ENCODE results near the gene MRPL58.
A peak's percentile ranks its signal among the peaks of the same experiment; 100 is the strongest.

Gene MRPL58

DNA sequence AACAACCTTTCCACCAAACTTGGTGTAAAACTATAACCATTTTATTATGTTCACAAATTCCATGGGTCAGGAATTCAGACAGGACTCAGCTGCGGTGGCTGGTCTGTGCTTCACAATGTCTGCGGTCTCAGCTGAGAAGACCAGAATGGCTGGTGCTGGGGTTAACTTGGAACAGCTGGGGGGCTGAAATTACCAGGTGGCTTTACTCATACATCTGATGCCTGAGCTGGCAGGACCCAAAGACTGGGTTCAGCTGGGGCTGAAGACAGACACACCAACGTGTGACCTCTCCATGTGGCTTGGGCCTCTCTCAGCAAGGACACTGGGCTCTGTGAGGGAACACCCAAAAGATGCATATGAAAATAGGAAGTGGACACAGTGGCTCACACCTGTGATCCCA is 34.2 kb upstream of the MRPL58 start:
- no peaks in the 10 kb centered on the region for H3K9me3 ChIP-seq (ENCODE audit: insufficient read depth, low read depth, low read length)
- H3K79me2 ChIP-seq (ENCODE audit: insufficient read depth, low read length): no peaks in the 10 kb centered on the region
- TF ChIP-seq, protein P1, sequence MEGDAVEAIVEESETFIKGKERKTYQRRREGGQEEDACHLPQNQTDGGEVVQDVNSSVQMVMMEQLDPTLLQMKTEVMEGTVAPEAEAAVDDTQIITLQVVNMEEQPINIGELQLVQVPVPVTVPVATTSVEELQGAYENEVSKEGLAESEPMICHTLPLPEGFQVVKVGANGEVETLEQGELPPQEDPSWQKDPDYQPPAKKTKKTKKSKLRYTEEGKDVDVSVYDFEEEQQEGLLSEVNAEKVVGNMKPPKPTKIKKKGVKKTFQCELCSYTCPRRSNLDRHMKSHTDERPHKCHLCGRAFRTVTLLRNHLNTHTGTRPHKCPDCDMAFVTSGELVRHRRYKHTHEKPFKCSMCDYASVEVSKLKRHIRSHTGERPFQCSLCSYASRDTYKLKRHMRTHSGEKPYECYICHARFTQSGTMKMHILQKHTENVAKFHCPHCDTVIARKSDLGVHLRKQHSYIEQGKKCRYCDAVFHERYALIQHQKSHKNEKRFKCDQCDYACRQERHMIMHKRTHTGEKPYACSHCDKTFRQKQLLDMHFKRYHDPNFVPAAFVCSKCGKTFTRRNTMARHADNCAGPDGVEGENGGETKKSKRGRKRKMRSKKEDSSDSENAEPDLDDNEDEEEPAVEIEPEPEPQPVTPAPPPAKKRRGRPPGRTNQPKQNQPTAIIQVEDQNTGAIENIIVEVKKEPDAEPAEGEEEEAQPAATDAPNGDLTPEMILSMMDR (conservative IDR thresholded peaks at IDR 0.05; ENCODE audit: low read length): no peak
- TF ChIP-seq EZH2phosphoT487 (IDR thresholded peaks at IDR 0.05; ENCODE audit: borderline replicate concordance): no peak

DNA sequence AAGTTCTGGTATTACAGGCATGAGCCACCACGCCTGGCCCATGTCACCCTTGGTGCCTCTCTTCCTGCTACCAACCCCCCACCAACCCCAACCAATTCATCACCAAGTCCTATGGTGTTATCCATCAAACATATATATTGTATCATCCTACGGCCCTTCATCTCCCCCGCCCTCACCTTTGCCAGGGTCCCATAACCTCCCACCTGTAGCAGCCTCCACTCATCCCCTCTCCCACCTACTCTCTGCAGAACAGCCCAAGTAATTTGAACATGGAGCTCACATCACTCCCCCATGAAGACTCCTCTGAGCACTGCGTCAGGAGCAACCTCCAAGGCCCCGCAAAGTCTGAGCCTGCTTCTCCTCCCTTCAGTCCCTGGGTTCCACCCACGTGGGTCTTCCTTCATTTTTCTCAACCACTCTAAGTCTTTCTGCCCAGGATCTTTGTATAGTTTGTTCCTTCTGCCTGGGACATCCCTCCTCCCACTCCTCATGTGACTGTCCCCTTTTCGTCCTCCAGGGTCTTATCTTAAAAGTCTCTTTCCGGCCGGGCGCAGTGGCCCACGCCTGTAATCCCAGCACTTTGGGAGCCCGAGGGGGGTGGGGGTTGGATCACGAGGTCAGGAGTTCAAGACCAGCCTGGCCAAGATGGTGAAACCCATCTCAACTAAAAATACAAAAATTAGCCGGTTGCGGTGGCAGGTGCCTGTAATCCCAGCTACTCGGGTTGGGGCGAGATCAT is 32.9 kb upstream of the MRPL58 start:
- TF ChIP-seq EZH2phosphoT487 (IDR thresholded peaks at IDR 0.05; ENCODE audit: borderline replicate concordance): no peak
- TF ChIP-seq, protein P1 (conservative IDR thresholded peaks at IDR 0.05; ENCODE audit: low read length): no peak
- Histone ChIP-seq H4K20me1 (ENCODE audit: insufficient read depth, low read length, poor library complexity, severe bottlenecking) (no peaks in the 10 kb centered on the region), H3F3A (ENCODE audit: low read depth) (no peaks in the 10 kb centered on the region), H3K9me3 (ENCODE audit: insufficient read depth, low read depth, low read length) (no peaks in the 10 kb centered on the region), H3K4me3 (ENCODE audit: low read length, poor library complexity, severe bottlenecking) (no peak overlapping the region), H3K36me3 (ENCODE audit: insufficient read depth, low read length) (no peaks in the 10 kb centered on the region), H3K27me3 (ENCODE audit: insufficient read depth, low read length, poor library complexity, severe bottlenecking) (no peaks in the 10 kb centered on the region), H3K4me2 (ENCODE audit: low read depth, low read length, poor library complexity, severe bottlenecking) (no peak overlapping the region), H3K4me1 (ENCODE audit: insufficient read depth, low read length, poor library complexity, severe bottlenecking) (peaks cover 12% of the 10 kb centered on the region), H3K9ac (ENCODE audit: low read depth, low read length, poor library complexity, severe bottlenecking) (no peak overlapping the region), H3K9me2 (replicated peaks; ENCODE audit: low read depth, low read length) (no peaks in the 10 kb centered on the region), H2AFZ (ENCODE audit: low read length) (no peak overlapping the region), H3K79me2 (ENCODE audit: insufficient read depth, low read length) (no peaks in the 10 kb centered on the region)

More for the DNA sequence above, 34.2 kb upstream of the MRPL58 start:
- no peaks in the 10 kb centered on the region for H3K27me3 ChIP-seq (ENCODE audit: insufficient read depth, low read length, poor library complexity, severe bottlenecking)
- H4K20me1 ChIP-seq (ENCODE audit: insufficient read depth, low read length, poor library complexity, severe bottlenecking): no peaks in the 10 kb centered on the region
- no peak overlapping the region for H3K4me3 ChIP-seq (ENCODE audit: low read length, poor library complexity, severe bottlenecking)
- no peak overlapping the region for H2AFZ ChIP-seq (ENCODE audit: low read length)
- H3K4me1 ChIP-seq (ENCODE audit: insufficient read depth, low read length, poor library complexity, severe bottlenecking): peaks cover 12% of the 10 kb centered on the region
- no peak overlapping the region for H3K9ac ChIP-seq (ENCODE audit: low read depth, low read length, poor library complexity, severe bottlenecking)
- no peaks in the 10 kb centered on the region for H3K36me3 ChIP-seq (ENCODE audit: insufficient read depth, low read length)
- H3F3A ChIP-seq (ENCODE audit: low read depth): no peaks in the 10 kb centered on the region
- H3K9me2 ChIP-seq (replicated peaks; ENCODE audit: low read depth, low read length): no peaks in the 10 kb centered on the region
- no peak overlapping the region for H3K4me2 ChIP-seq (ENCODE audit: low read depth, low read length, poor library complexity, severe bottlenecking)

DNA sequence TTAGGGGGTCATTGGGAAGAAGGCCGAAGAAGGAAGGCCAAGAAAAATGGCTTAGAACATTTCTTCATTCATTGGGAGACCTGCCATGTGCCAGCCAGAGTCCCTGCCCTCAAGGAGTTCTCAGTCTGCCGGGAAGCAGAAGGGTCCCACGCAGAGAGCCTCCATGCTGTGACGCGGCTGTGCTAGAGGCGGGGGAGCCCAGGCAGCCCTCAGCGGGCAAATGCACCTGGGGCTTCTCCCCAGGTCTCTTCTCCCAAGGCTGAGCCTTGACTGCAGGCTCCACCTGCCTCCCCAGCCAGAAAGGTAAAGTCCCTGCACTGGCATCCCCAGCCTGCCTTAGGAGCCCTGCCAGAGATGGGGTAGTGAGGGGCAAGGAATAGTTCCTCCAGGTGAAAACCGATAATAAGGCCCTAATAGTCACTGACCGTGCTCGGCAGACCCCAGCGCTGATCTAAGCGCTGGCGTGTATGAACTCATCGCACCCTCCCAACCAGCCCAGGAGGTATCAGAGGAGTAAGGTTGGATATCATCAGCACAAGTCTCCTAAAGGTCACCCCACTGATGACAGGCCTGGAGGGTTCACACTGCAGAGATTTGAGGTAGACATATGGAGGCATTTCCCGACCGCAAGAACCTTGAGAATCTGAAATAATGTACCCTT is 31.0 kb upstream of the MRPL58 start:
- no peaks in the 10 kb centered on the region for H3K9me3 ChIP-seq (ENCODE audit: insufficient read depth, low read depth, low read length)
- peak overlapping the region; percentile 51 for H3K9ac ChIP-seq (ENCODE audit: low read depth, low read length, poor library complexity, severe bottlenecking)
- no peaks in the 10 kb centered on the region for H3K79me2 ChIP-seq (ENCODE audit: insufficient read depth, low read length)
- H3K4me2 ChIP-seq (ENCODE audit: low read depth, low read length, poor library complexity, severe bottlenecking): peak overlapping the region; percentile 95
- no peaks in the 10 kb centered on the region for H3K27me3 ChIP-seq (ENCODE audit: insufficient read depth, low read length, poor library complexity, severe bottlenecking)
- TF ChIP-seq, protein P1 (conservative IDR thresholded peaks at IDR 0.05; ENCODE audit: low read length): no peak
- TF ChIP-seq EZH2phosphoT487 (IDR thresholded peaks at IDR 0.05; ENCODE audit: borderline replicate concordance): no peak
- no peaks in the 10 kb centered on the region for H3F3A ChIP-seq (ENCODE audit: low read depth)
- no peaks in the 10 kb centered on the region for H3K36me3 ChIP-seq (ENCODE audit: insufficient read depth, low read length)
- H3K4me3 ChIP-seq (ENCODE audit: low read length, poor library complexity, severe bottlenecking): peak overlapping the region; percentile 77
- no peaks in the 10 kb centered on the region for H4K20me1 ChIP-seq (ENCODE audit: insufficient read depth, low read length, poor library complexity, severe bottlenecking)
- no peaks in the 10 kb centered on the region for H3K9me2 ChIP-seq (replicated peaks; ENCODE audit: low read depth, low read length)
- peaks cover 12% of the 10 kb centered on the region for H3K4me1 ChIP-seq (ENCODE audit: insufficient read depth, low read length, poor library complexity, severe bottlenecking)
- H2AFZ ChIP-seq (ENCODE audit: low read length): peak overlapping the region; percentile 95
